GM06990 (cell line): Measurements from ENCODE around the gene FYB2.

Source experiments
- DNase-seq: peaks from one replicate; pipeline ENCODE4 v3.0.0-alpha.2; 2011; ENCODE audit not compliant: insufficient read length; ENCODE audit errors: extremely low read depth
- H3K27me3 ChIP-seq: replicated peaks from 2 replicates; pipeline ENCODE4 v1.6.0; 2011; ENCODE audit warnings: low read length; ENCODE audit not compliant: control insufficient read depth, insufficient read depth
- H3K36me3 ChIP-seq: 2 replicates; pipeline ENCODE4 v1.5.1; 2011; ENCODE audit warnings: low read length; ENCODE audit not compliant: control insufficient read depth, insufficient read depth
- H3K4me3 ChIP-seq: replicated peaks from 2 replicates; pipeline ENCODE4 v1.5.1; 2011; ENCODE audit warnings: low read depth, mild to moderate bottlenecking, control low read depth, low read length
- TF ChIP-seq, protein P1 (sequence below): IDR thresholded peaks from 2 replicates; pipeline ENCODE4 v1.5.1; 2011; ENCODE audit warnings: low read length, control low read depth, mild to moderate bottlenecking, inconsistent platforms; ENCODE audit not compliant: insufficient read depth, poor library complexity, severe bottlenecking

The FYB2 gene, protein sequence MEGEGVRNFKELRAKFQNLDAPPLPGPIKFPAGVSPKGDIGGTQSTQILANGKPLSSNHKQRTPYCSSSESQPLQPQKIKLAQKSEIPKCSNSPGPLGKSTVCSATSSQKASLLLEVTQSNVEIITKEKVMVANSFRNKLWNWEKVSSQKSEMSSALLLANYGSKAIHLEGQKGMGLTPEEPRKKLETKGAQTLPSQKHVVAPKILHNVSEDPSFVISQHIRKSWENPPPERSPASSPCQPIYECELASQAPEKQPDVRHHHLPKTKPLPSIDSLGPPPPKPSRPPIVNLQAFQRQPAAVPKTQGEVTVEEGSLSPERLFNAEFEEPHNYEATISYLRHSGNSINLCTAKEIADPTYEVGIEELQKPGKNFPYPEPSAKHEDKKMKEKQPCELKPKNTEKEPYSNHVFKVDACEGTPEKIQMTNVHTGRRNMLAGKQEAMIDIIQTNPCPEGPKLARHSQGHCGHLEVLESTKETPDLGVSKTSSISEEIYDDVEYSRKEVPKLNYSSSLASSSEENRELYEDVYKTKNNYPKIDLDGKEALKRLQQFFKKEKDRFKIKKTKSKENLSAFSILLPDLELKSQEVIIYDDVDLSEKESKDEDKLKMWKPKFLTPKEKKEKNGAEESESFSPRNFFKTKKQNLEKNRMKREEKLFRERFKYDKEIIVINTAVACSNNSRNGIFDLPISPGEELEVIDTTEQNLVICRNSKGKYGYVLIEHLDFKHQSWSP

DNA sequence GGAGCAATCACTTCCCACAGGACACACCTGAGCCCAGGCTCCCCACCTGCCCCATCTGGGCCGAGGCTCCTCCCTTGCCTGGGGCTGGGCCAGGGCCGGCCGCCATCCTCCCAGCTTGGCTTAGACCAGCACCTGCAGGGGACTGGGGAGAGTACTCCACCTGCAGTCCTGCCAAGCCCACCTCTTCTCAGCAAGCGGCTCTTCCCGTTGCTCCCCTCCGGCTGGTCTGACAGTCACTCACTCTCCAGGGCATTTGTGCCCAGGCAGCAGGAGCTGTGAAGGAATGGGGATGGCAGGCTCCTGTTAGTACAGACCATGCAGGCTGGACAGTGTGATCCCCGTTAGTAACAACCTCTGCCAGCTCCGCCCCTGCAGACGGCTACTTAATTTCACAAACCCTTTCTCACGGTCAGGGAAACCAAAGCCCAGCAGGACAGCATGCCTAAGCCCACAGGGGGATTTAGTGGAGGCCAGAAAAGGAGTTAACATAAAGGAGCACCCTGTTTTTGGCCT lies at the start of gene FYB2:
Gene FYB2 (minus strand): TSS at position 18 of the 513 bp plus-strand sequence. CDS start 114 bp downstream, outside the sequence.
- no peak for DNase-seq
- Histone ChIP-seq H3K4me3 (no peak within 1 kb of the TSS), H3K36me3 (no peaks in the 10 kb centered on the region), H3K27me3 (no peaks in the 10 kb centered on the region)
- TF ChIP-seq, protein P1, sequence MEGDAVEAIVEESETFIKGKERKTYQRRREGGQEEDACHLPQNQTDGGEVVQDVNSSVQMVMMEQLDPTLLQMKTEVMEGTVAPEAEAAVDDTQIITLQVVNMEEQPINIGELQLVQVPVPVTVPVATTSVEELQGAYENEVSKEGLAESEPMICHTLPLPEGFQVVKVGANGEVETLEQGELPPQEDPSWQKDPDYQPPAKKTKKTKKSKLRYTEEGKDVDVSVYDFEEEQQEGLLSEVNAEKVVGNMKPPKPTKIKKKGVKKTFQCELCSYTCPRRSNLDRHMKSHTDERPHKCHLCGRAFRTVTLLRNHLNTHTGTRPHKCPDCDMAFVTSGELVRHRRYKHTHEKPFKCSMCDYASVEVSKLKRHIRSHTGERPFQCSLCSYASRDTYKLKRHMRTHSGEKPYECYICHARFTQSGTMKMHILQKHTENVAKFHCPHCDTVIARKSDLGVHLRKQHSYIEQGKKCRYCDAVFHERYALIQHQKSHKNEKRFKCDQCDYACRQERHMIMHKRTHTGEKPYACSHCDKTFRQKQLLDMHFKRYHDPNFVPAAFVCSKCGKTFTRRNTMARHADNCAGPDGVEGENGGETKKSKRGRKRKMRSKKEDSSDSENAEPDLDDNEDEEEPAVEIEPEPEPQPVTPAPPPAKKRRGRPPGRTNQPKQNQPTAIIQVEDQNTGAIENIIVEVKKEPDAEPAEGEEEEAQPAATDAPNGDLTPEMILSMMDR, result no peak

DNA sequence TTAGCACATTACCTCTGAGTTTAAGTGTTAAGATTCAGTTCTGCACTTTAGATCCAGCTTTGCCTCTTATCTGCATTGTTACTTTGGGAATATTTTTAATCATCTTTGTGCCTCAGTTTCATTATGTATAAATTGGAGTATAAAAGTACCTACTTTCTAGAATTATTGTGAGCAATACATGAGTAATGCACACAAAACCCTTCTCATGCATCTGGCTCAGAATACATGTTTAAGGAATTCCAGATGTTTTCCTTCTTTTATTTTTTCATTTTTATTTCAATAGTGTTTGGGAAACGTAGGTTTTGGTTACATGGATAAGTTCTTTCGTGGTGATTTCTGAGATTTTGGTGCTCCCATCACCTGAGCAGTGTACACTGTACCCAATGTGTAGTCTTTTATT lies 49.6 kb upstream of the FYB2 start:
- H3K4me3 ChIP-seq, result no peak overlapping the region
- H3K36me3 ChIP-seq, result no peaks in the 10 kb centered on the region
- DNase-seq, result no peak
- TF ChIP-seq, protein P1, result no peak
- H3K27me3 ChIP-seq, result no peaks in the 10 kb centered on the region

DNA sequence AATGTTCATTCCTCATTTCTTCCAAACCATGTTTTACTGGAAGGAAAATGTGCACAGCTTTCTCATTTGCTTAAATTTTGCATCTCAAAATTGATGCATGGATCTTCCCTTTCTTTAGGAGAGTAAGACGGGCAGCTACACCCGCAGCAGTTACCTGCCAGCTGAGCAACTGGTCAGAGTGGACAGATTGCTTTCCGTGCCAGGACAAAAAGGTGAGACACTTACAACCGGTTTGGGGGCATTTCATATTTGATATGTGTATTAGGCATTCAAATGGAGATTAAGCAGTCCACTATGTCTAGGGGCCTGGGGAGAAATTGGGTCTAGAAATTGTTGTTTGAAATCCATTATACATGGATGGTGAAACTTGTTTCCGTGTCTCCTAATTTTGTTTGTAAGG lies 48.3 kb upstream of the FYB2 start:
- Histone ChIP-seq H3K4me3 (no peak overlapping the region), H3K36me3 (no peaks in the 10 kb centered on the region), H3K27me3 (no peaks in the 10 kb centered on the region; the same call in 1 of the 2 replicates)
- TF ChIP-seq, protein P1, result no peak
- no peak for DNase-seq

DNA sequence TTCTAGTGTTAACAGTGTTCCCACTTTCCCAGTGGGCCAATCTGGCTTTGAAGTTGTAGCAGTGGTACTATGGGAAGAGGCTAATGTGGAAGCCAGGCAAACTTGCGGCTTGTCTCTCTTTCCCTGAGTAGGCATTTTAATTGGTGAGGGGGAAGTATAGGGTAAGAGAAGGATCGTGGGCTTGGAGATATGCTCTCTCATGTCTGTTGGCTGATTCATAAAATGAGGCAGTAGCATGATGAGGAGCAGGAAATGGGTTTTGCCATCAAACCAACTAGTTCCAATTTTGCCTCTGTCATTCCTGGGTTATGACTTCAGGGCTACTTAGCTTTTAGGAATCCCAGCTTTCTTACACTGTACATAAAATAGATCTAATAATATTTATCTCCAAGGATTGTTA lies 47.5 kb upstream of the FYB2 start:
- no peak overlapping the region for H3K4me3 ChIP-seq
- H3K36me3 ChIP-seq, result no peaks in the 10 kb centered on the region
- TF ChIP-seq, protein P1, result no peak
- H3K27me3 ChIP-seq, result no peaks in the 10 kb centered on the region; the same call in 1 of the 2 replicates
- no peak for DNase-seq

DNA sequence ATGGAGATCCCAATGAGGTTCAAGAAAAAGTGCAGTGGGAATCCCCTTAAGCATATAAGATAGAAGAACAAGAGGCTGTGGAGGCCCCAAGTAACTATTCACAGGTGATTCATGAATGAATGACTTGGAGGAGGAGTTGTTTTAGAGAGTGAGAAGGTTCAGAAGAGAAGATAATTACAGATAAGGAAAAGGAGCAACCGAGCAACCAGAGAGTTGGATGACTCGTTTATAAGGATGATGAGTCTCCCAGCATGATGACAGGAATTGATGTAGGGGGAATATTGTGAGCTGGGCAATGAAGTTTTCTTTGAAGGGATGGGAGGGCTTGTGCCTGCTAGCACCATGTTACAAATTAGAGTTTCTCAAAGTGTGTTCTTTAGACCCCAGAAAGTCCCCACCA lies 45.2 kb upstream of the FYB2 start:
- no peaks in the 10 kb centered on the region; the same call in 1 of the 2 replicates for H3K27me3 ChIP-seq
- TF ChIP-seq, protein P1, result no peak
- no peaks in the 10 kb centered on the region for H3K36me3 ChIP-seq
- H3K4me3 ChIP-seq, result no peak overlapping the region
- DNase-seq, result no peak
